OCI-LY1 (cell line): ENCODE data around the gene PLEKHJ1.

Source experiments
- H2AFZ ChIP-seq: fragments of 200-600 bp; sonication (generic), shearing (Covaris generic); 2 replicates; pipeline ENCODE4 v1.6.0; 2014; ENCODE audit warnings: antibody characterized with exemption, mild to moderate bottlenecking, low read length
- H3F3A ChIP-seq: fragments of 200-600 bp; sonication (generic), shearing (Covaris generic); 2 replicates; pipeline ENCODE4 v1.6.0; 2014; ENCODE audit warnings: mild to moderate bottlenecking, antibody characterized with exemption, low read length, moderate library complexity; ENCODE audit not compliant: insufficient read depth
- H3K27ac ChIP-seq: fragments of 200-600 bp; sonication (generic); 2 replicates; pipeline ENCODE4 v1.5.1; 2014; ENCODE audit warnings: low read length, mixed run types, mild to moderate bottlenecking, low read depth; ENCODE audit not compliant: poor library complexity, severe bottlenecking
- H3K27me3 ChIP-seq: fragments of 200-600 bp; sonication (generic); 2 replicates; pipeline ENCODE4 v1.6.0; 2014; ENCODE audit warnings: antibody characterized with exemption, mild to moderate bottlenecking, low read length, moderate library complexity; ENCODE audit not compliant: insufficient read depth
- H3K36me3 ChIP-seq: fragments of 200-600 bp; sonication (generic); 2 replicates; pipeline ENCODE4 v1.6.1; 2014; ENCODE audit warnings: mild to moderate bottlenecking, antibody characterized with exemption, low read length, moderate library complexity, mixed read lengths; ENCODE audit not compliant: insufficient read depth
- H3K4me1 ChIP-seq: fragments of 200-600 bp; sonication (generic); 2 replicates; pipeline ENCODE4 v1.5.1; 2014; ENCODE audit warnings: mild to moderate bottlenecking, low read length, moderate library complexity; ENCODE audit not compliant: insufficient read depth, severe bottlenecking
- H3K4me2 ChIP-seq: fragments of 200-600 bp; sonication (generic), shearing (Covaris generic); 2 replicates; pipeline ENCODE4 v1.6.1; 2014; ENCODE audit warnings: low read length
- H3K4me3 ChIP-seq: fragments of 200-600 bp; sonication (generic); 2 replicates; pipeline ENCODE4 v1.5.1; 2014; ENCODE audit warnings: low read length, low read depth, mild to moderate bottlenecking, mixed read lengths; ENCODE audit not compliant: poor library complexity, severe bottlenecking
- H3K79me2 ChIP-seq: fragments of 200-600 bp; shearing (Covaris generic); 2 replicates; pipeline ENCODE4 v1.6.1; 2016; ENCODE audit warnings: mixed run types, low read length, mixed read lengths; ENCODE audit not compliant: insufficient read depth
- H3K9ac ChIP-seq: fragments of 200-600 bp; sonication (generic), shearing (Covaris generic); 2 replicates; pipeline ENCODE4 v1.6.1; 2014; ENCODE audit warnings: mild to moderate bottlenecking, low read length, mixed read lengths
- H3K9me2 ChIP-seq: fragments of 200-600 bp; sonication (generic), shearing (Covaris generic); 2 replicates; pipeline ENCODE4 v1.6.1; 2014; ENCODE audit warnings: low read depth, mild to moderate bottlenecking, low read length, mixed read lengths
- H3K9me3 ChIP-seq: fragments of 200-600 bp; shearing (Covaris generic); 2 replicates; pipeline ENCODE4 v1.6.1; 2014; ENCODE audit warnings: low read length, mixed read lengths
- H4K20me1 ChIP-seq: fragments of 200-600 bp; sonication (generic), shearing (Covaris generic); 2 replicates; pipeline ENCODE4 v1.6.0; 2016; ENCODE audit warnings: mild to moderate bottlenecking, low read length; ENCODE audit not compliant: insufficient read depth
- EZH2 ChIP-seq: fragments of 200-600 bp; sonication (generic), shearing (Covaris generic); IDR thresholded peaks from 2 replicates; pipeline ENCODE4 v1.8.0; 2017; ENCODE audit warnings: borderline replicate concordance, mixed run types, mild to moderate bottlenecking, antibody characterized with exemption, low read length, moderate library complexity, mixed read lengths
- TF ChIP-seq, protein P1 (sequence below): fragments of 200-600 bp; sonication (generic), shearing (Covaris generic); IDR thresholded peaks from 2 replicates; pipeline ENCODE4 v1.5.1; 2017; ENCODE audit warnings: mild to moderate bottlenecking, antibody characterized with exemption, low read length, moderate library complexity, mixed read lengths

The PLEKHJ1 gene

DNA sequence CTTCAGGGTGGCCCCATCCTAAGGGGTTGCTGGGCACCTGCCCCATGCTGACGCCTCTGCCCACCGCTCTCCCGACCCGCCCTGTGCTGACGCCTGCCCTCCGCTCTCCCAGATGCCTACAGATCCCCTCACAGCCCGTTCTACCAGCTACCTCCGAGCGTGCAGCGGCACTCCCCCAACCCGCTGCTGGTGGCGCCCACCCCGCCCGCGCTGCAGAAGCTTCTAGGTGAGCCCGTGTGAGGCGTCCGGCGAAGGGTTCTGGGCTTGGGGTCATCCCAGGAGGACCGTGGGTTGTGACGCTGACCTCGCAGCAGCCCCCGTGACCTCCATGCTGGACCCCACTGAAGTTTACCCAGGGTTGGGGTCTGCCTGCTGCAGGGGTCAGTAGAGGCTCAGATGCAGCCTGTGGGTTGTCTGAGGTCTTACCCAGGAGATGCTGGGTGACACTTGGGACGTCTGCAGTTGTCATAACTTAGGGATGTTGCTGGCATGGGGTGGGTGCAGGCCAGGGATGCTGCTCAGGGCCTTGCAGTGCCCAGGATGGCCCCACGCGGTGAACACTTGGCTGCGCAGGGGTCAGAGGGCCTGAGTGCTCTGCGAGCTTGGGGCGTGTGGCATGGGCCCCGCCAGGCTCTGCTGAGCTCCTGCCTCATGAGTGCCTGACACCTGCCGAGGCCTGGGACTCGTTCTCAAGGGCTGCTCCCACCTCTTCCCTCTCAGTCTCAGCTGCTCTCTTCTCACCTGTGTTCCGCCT lies 25.0 kb downstream of the PLEKHJ1 start:
- H4K20me1 ChIP-seq = no peaks in the 10 kb centered on the region
- H3K36me3 ChIP-seq = peaks cover 27% of the 10 kb centered on the region

DNA sequence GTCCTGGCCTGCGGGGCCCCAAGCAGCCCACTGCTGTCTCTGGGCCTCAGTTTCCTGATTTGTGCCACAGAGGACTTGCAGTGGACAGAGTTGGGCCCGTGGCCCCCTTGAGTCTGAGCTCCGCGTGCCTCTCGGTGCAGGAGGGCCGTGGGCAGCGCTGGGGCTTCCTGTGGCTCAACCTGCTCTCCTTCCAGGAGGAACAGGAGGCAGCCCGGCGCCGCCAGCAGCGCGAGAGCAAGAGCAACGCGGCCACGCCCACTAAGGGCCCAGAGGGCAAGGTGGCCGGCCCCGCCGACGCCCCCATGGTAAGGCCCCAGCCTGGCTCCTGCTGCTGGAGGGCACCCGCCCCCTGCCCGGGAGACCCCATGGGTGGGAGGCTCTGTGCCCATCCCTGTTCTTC lies 25.9 kb downstream of the PLEKHJ1 start:
- no peak overlapping the region for H2AFZ ChIP-seq
- no peak overlapping the region for H3K27ac ChIP-seq
- H4K20me1 ChIP-seq = no peaks in the 10 kb centered on the region
- H3K4me1 ChIP-seq = peaks cover 7% of the 10 kb centered on the region
- no peak overlapping the region for H3K9ac ChIP-seq
- H3K9me2 ChIP-seq = no peaks in the 10 kb centered on the region
- H3K9me3 ChIP-seq = no peaks in the 10 kb centered on the region
- peaks cover 22% of the 10 kb centered on the region for H3K36me3 ChIP-seq
- no peak overlapping the region for H3K4me2 ChIP-seq
- H3F3A ChIP-seq = no peaks in the 10 kb centered on the region
- no peaks in the 10 kb centered on the region for H3K27me3 ChIP-seq
- no peak overlapping the region for H3K4me3 ChIP-seq
- TF ChIP-seq, protein P1, sequence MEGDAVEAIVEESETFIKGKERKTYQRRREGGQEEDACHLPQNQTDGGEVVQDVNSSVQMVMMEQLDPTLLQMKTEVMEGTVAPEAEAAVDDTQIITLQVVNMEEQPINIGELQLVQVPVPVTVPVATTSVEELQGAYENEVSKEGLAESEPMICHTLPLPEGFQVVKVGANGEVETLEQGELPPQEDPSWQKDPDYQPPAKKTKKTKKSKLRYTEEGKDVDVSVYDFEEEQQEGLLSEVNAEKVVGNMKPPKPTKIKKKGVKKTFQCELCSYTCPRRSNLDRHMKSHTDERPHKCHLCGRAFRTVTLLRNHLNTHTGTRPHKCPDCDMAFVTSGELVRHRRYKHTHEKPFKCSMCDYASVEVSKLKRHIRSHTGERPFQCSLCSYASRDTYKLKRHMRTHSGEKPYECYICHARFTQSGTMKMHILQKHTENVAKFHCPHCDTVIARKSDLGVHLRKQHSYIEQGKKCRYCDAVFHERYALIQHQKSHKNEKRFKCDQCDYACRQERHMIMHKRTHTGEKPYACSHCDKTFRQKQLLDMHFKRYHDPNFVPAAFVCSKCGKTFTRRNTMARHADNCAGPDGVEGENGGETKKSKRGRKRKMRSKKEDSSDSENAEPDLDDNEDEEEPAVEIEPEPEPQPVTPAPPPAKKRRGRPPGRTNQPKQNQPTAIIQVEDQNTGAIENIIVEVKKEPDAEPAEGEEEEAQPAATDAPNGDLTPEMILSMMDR = no peak
- no peak for TF ChIP-seq EZH2
- no peaks in the 10 kb centered on the region for H3K79me2 ChIP-seq

More for the DNA sequence above, 25.0 kb downstream of the PLEKHJ1 start:
- no peaks in the 10 kb centered on the region for H3K27me3 ChIP-seq
- no peaks in the 10 kb centered on the region for H3F3A ChIP-seq
- H2AFZ ChIP-seq = no peak overlapping the region
- H3K4me1 ChIP-seq = peaks cover 16% of the 10 kb centered on the region
- H3K4me3 ChIP-seq = no peak overlapping the region
- no peaks in the 10 kb centered on the region for H3K79me2 ChIP-seq
- H3K27ac ChIP-seq = no peak overlapping the region
- no peak overlapping the region for H3K9ac ChIP-seq
- H3K4me2 ChIP-seq = no peak overlapping the region
- no peaks in the 10 kb centered on the region for H3K9me3 ChIP-seq
- no peaks in the 10 kb centered on the region for H3K9me2 ChIP-seq
- no peak for TF ChIP-seq EZH2
- TF ChIP-seq, protein P1 = no peak

DNA sequence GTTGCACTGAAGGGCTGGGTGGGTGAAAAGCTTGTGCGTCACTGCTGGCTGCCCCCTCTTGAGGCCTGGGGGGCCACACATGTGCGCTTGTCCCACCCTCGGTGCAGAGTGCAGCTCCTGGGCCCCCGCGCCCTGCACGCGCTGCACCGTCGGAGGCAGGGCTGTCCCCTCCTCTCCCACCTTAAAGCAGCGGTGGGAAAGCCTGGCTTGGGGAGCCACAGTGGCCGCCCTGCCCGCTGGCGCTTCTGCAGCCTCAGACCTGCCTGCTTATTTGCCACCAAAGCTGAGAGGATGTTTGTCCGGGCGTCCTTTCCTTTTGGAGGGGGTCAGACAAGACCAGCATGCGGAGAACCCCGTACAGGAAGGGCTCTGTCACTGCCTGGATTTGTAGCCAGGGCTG lies 26.7 kb downstream of the PLEKHJ1 start:
- Histone ChIP-seq H3K9me3 (no peaks in the 10 kb centered on the region), H3K4me2 (no peak overlapping the region), H2AFZ (no peak overlapping the region), H3K9me2 (no peaks in the 10 kb centered on the region), H3K79me2 (no peaks in the 10 kb centered on the region), H3K27me3 (no peaks in the 10 kb centered on the region), H3K9ac (no peak overlapping the region), H3K27ac (no peak overlapping the region), H3K4me3 (no peak overlapping the region), H3F3A (no peaks in the 10 kb centered on the region), H3K36me3 (peaks cover 17% of the 10 kb centered on the region), H3K4me1 (peaks cover 3% of the 10 kb centered on the region), H4K20me1 (no peaks in the 10 kb centered on the region)
- TF ChIP-seq EZH2 = no peak
- TF ChIP-seq, protein P1 = no peak
